ENCODE measurements around the gene NFE2L2.

Gene NFE2L2

GRCh38 chr2:177261116-177262060 lies 3.1 kb downstream of the NFE2L2 start:
- no peak for ATAC-seq
- TF ChIP-seq PPARA (CRISPR knock-in tag; IDR thresholded peaks at IDR 0.05; ENCODE audit: borderline replicate concordance) = no peak
- TF ChIP-seq ZNF565 (CRISPR knock-in tag; conservative IDR thresholded peaks at IDR 0.05; ENCODE audit: low read depth) = no peak
- TF ChIP-seq ZNF70 (CRISPR knock-in tag; IDR thresholded peaks at IDR 0.05) = no peak
- TF ChIP-seq RARB (CRISPR knock-in tag; IDR thresholded peaks at IDR 0.05) = no peak
- TF ChIP-seq PATZ1 (CRISPR knock-in tag; IDR thresholded peaks at IDR 0.05; ENCODE audit: borderline replicate concordance) = no peak

- TF ChIP-seq ZNF70 (CRISPR knock-in tag; IDR thresholded peaks at IDR 0.05) (no peak), ARNTL (CRISPR knock-in tag; IDR thresholded peaks at IDR 0.05; ENCODE audit: borderline replicate concordance, low read depth) (no peak), CSRNP3 (CRISPR knock-in tag; IDR thresholded peaks at IDR 0.05) (no peak), ZNF8 (CRISPR knock-in tag; IDR thresholded peaks at IDR 0.05) (no peak), RARB (CRISPR knock-in tag; IDR thresholded peaks at IDR 0.05) (no peak), ZNF565 (CRISPR knock-in tag; conservative IDR thresholded peaks at IDR 0.05; ENCODE audit: low read depth) (no peak), TCF4 (CRISPR knock-in tag; IDR thresholded peaks at IDR 0.05; ENCODE audit: borderline replicate concordance) (no peak), PPARA (CRISPR knock-in tag; IDR thresholded peaks at IDR 0.05; ENCODE audit: borderline replicate concordance) (no peak), SNAI2 (CRISPR knock-in tag; IDR thresholded peaks at IDR 0.05) (no peak), CSDC2 (CRISPR knock-in tag; IDR thresholded peaks at IDR 0.05) (no peak), ZFP3 (CRISPR knock-in tag; IDR thresholded peaks at IDR 0.05) (no peak), ZFP30 (CRISPR knock-in tag; IDR thresholded peaks at IDR 0.05) (no peak), ISL1 (CRISPR knock-in tag; IDR thresholded peaks at IDR 0.05) (no peak), GLIS3 (CRISPR knock-in tag; IDR thresholded peaks at IDR 0.05) (no peak), TOX (CRISPR knock-in tag; IDR thresholded peaks at IDR 0.05; ENCODE audit: borderline replicate concordance) (no peak), OSR1 (CRISPR knock-in tag; IDR thresholded peaks at IDR 0.05) (no peak), PATZ1 (CRISPR knock-in tag; IDR thresholded peaks at IDR 0.05; ENCODE audit: borderline replicate concordance) (no peak), BACH2 (CRISPR knock-in tag; IDR thresholded peaks at IDR 0.05; ENCODE audit: borderline replicate concordance) (no peak), ZC3H10 (CRISPR knock-in tag; IDR thresholded peaks at IDR 0.05) (no peak)
- ATAC-seq = no peak
Measured at GRCh38 chr2:177260379-177260778, 4.1 kb downstream of the NFE2L2 start.

GRCh38 chr2:177258059-177258458 lies 6.5 kb downstream of the NFE2L2 start:
- ATAC-seq = no peak
- no peak for TF ChIP-seq PATZ1 (CRISPR knock-in tag; IDR thresholded peaks at IDR 0.05; ENCODE audit: borderline replicate concordance)
- no peak for TF ChIP-seq PPARA (CRISPR knock-in tag; IDR thresholded peaks at IDR 0.05; ENCODE audit: borderline replicate concordance)
- peak; percentile 99 for TF ChIP-seq ZNF8 (CRISPR knock-in tag; IDR thresholded peaks at IDR 0.05)
- no peak for TF ChIP-seq BACH2 (CRISPR knock-in tag; IDR thresholded peaks at IDR 0.05; ENCODE audit: borderline replicate concordance)

- no peak for ATAC-seq
- TF ChIP-seq CREB5 (CRISPR knock-in tag; IDR thresholded peaks at IDR 0.05; ENCODE audit: low read depth) (no peak), SNAI2 (CRISPR knock-in tag; IDR thresholded peaks at IDR 0.05) (no peak), RARB (CRISPR knock-in tag; IDR thresholded peaks at IDR 0.05) (no peak), GLIS3 (CRISPR knock-in tag; IDR thresholded peaks at IDR 0.05) (no peak), CSDC2 (CRISPR knock-in tag; IDR thresholded peaks at IDR 0.05) (no peak), ZNF8 (CRISPR knock-in tag; IDR thresholded peaks at IDR 0.05) (no peak), TSHZ2 (CRISPR knock-in tag; IDR thresholded peaks at IDR 0.05) (no peak), CSRNP3 (CRISPR knock-in tag; IDR thresholded peaks at IDR 0.05) (no peak), BACH2 (CRISPR knock-in tag; IDR thresholded peaks at IDR 0.05; ENCODE audit: borderline replicate concordance) (no peak)
Measured at GRCh38 chr2:177257471-177257870, 7.1 kb downstream of the NFE2L2 start.

Data from SK-N-SH treated with all-trans-retinoic acid at 6 μM for 48 hours (cell line).